MM.1S (cell line): ENCODE results near the gene DAAM1.

Experiments
- EZH2 ChIP-seq: fragments of 300-600 bp; sonication (generic); optimal IDR thresholded peaks from 2 replicates; pipeline ENCODE3; 2017; ENCODE audit warnings: low read depth, mild to moderate bottlenecking, antibody characterized with exemption, low read length, mixed read lengths
- TF ChIP-seq, protein P1 (sequence below): fragments of 300-600 bp; sonication (generic); IDR thresholded peaks from 2 replicates; pipeline ENCODE4 v1.5.1; 2016; ENCODE audit warnings: antibody characterized with exemption, low read length, mixed read lengths

DNA sequence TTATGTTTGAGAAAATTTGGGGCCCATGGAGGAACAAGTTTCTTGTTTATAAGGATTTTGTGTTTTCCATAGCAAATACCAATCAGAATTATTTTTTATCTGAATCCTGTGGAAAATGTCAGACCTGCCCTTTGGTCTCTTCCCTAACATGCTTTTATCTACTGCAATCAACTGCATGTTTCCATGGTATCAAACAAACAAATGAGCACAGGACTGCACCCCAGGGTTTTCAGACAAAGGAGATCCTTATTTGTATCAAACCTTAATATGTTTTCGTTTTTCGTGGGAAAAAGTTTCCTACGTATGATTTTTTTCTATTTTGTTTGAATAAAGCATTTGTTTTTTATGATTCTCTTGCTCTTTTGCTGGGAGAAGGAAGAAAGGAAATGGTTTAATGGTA is 185.6 kb downstream of the DAAM1 start:
- TF ChIP-seq, protein P1, sequence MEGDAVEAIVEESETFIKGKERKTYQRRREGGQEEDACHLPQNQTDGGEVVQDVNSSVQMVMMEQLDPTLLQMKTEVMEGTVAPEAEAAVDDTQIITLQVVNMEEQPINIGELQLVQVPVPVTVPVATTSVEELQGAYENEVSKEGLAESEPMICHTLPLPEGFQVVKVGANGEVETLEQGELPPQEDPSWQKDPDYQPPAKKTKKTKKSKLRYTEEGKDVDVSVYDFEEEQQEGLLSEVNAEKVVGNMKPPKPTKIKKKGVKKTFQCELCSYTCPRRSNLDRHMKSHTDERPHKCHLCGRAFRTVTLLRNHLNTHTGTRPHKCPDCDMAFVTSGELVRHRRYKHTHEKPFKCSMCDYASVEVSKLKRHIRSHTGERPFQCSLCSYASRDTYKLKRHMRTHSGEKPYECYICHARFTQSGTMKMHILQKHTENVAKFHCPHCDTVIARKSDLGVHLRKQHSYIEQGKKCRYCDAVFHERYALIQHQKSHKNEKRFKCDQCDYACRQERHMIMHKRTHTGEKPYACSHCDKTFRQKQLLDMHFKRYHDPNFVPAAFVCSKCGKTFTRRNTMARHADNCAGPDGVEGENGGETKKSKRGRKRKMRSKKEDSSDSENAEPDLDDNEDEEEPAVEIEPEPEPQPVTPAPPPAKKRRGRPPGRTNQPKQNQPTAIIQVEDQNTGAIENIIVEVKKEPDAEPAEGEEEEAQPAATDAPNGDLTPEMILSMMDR, result no peak
- TF ChIP-seq EZH2, result no peak
